HepG2 (cell line): ENCODE data around the gene MMP25. TPM values are rescaled to one million over a fixed set of nuclear protein-coding genes. Genes with fewer than 3 reads are reported as not detected.

ENCODE experiments used
- BORCS8-MEF2B ChIP-seq: sonication (generic); formaldehyde crosslinking; IDR thresholded peaks from 2 replicates; pipeline ENCODE4 v1.8.0; 2022; ENCODE audit warnings: mild to moderate bottlenecking, missing genetic modification reagents
- FOXP4 ChIP-seq: sonication (generic); formaldehyde crosslinking; IDR thresholded peaks from 2 replicates; pipeline ENCODE4 v1.4.0; 2020; ENCODE audit warnings: missing genetic modification reagents
- MAFF ChIP-seq: IDR thresholded peaks from 2 replicates; pipeline ENCODE4 v1.6.1; 2011; ENCODE audit warnings: low read depth, low read length, improper control_type of control experiment
- RELA ChIP-seq: sonication (generic); formaldehyde crosslinking; IDR thresholded peaks from 2 replicates; pipeline ENCODE4 v1.4.0; 2020; ENCODE audit warnings: missing genetic modification reagents
- RORA ChIP-seq: sonication (generic); formaldehyde crosslinking; IDR thresholded peaks from 2 replicates; pipeline ENCODE4 v1.5.0; 2020; ENCODE audit warnings: mild to moderate bottlenecking, missing genetic modification reagents, moderate library complexity
- SP1 ChIP-seq, 2 experiments: fragments of 450-650 bp in 1 of 2; sonication (generic) in 1 of 2; formaldehyde crosslinking in 1 of 2; IDR thresholded peaks; 2 replicates each; pipeline versions ENCODE4 v1.4.0 to v1.6.1; 2016 to 2020; ENCODE audit warnings: missing genetic modification reagents in 1 of 2
- TIGD3 ChIP-seq: sonication (generic); formaldehyde crosslinking; IDR thresholded peaks from 2 replicates; pipeline ENCODE4 v1.5.1; 2020; ENCODE audit warnings: mild to moderate bottlenecking, missing genetic modification reagents, borderline replicate concordance
- ZNF256 ChIP-seq: sonication (generic); formaldehyde crosslinking; conservative IDR thresholded peaks from 2 replicates; pipeline ENCODE4 v1.4.0; 2020; ENCODE audit warnings: missing genetic modification reagents
- ZNF292 ChIP-seq: sonication (generic); formaldehyde crosslinking; IDR thresholded peaks from 2 replicates; pipeline ENCODE4 v1.8.1; 2022; ENCODE audit warnings: mild to moderate bottlenecking, low read depth, missing genetic modification reagents, borderline replicate concordance
- ZNF407 ChIP-seq: sonication (generic); formaldehyde crosslinking; IDR thresholded peaks from one replicate; pipeline ENCODE4 v1.5.1; 2020; ENCODE audit warnings: mild to moderate bottlenecking, missing genetic modification reagents; ENCODE audit errors: not compliant biosample characterization
- ZNF431 ChIP-seq: sonication (generic); formaldehyde crosslinking; IDR thresholded peaks from 2 replicates; pipeline ENCODE4 v1.9.0; 2022; ENCODE audit warnings: missing genetic modification reagents, low read depth, mild to moderate bottlenecking, borderline replicate concordance
- ZNF7 ChIP-seq: IDR thresholded peaks from 2 replicates; pipeline ENCODE4 v1.6.1; 2016; ENCODE audit warnings: missing biosample characterization, missing genetic modification reagents
- polyA plus RNA-seq, 8 experiments: library from polyadenylated mRNA; depleted of rRNA in 3 of 8; stranded (reverse) in 7 of 8; unstranded in 1 of 8; fragments of >200 nt; fragmentation: Illumina TruSeq in 4 of 8; extraction: Trizol in 4 of 8; gene quantifications; 2 replicates each; pipeline versions ENCODE4 v1.2.1 to v1.2.3, GENCODE V29; 2011 to 2016; ENCODE audit warnings: low read depth in 4 of 8, missing spikeins in 1 of 8, mixed read lengths in 1 of 8; ENCODE audit not compliant: insufficient read depth in 1 of 8
- total RNA-seq, 5 experiments: library from RNA; depleted of rRNA; stranded (reverse); fragments of >200 nt; fragmentation: Illumina TruSeq; extraction: Trizol; gene quantifications; 2 replicates each; pipeline ENCODE4 v1.2.3, GENCODE V29; 2016; ENCODE audit warnings: low read depth in 1 of 5
- TF ChIP-seq, protein P1 (sequence below): sonication (generic); formaldehyde crosslinking; IDR thresholded peaks from 2 replicates; pipeline ENCODE4; 2020; ENCODE audit warnings: missing genetic modification reagents, mild to moderate bottlenecking, borderline replicate concordance

MMP25 gene
- total and polyA plus RNA-seq, 2 of the 13 experiments (the other 11 are each of a cell fraction or from before 2014, with no cell fraction given) = 0.04 to 0.08 TPM

DNA sequence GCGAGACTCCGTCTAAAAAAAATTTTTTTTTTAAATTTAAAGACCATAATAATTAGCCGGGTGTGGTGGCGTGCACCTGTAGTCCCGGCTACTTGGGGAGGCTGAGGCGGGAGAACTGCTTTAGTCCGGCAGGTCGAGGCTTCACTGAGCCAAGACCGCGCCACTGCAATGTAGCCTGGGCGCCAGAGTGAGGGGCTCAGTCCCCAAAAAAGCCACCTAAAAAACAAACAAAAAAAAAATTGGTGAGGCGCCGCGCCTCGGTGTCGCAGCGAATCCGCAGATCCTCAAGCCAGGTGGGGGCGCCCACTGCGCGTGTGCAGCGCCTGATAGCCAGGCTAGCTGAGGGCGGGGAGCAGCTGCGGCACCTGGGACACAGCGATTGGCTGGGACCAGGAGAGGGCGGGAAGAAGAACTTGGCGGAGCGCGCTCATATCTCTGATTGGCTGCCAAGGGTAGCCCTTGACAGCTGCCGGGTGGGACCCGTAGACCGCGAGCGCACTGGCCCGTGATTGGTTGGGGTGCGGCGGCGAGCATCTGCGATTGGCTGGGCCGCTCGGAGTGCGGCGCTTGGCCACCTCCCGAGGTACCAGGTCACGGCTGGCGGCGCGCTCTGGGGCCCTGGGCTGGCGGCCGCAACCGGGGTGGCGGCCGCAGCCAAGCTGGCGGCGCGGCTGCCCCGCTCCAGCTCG lies 42.6 kb upstream of the MMP25 start (continued):
- TF ChIP-seq, protein P1, sequence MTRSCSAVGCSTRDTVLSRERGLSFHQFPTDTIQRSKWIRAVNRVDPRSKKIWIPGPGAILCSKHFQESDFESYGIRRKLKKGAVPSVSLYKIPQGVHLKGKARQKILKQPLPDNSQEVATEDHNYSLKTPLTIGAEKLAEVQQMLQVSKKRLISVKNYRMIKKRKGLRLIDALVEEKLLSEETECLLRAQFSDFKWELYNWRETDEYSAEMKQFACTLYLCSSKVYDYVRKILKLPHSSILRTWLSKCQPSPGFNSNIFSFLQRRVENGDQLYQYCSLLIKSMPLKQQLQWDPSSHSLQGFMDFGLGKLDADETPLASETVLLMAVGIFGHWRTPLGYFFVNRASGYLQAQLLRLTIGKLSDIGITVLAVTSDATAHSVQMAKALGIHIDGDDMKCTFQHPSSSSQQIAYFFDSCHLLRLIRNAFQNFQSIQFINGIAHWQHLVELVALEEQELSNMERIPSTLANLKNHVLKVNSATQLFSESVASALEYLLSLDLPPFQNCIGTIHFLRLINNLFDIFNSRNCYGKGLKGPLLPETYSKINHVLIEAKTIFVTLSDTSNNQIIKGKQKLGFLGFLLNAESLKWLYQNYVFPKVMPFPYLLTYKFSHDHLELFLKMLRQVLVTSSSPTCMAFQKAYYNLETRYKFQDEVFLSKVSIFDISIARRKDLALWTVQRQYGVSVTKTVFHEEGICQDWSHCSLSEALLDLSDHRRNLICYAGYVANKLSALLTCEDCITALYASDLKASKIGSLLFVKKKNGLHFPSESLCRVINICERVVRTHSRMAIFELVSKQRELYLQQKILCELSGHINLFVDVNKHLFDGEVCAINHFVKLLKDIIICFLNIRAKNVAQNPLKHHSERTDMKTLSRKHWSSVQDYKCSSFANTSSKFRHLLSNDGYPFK (CRISPR knock-in tag) = peak; percentile 57; the same call in 1 of the 2 replicates
- TF ChIP-seq ZNF431 (CRISPR knock-in tag) (no peak), ZNF292 (no peak), BORCS8-MEF2B (CRISPR knock-in tag) (no peak), MAFF (no peak), RORA (CRISPR knock-in tag) (no peak), ZNF256 (CRISPR knock-in tag) (0 out of 2 replicates have a peak, but pooled peaks have one; percentile 63), SP1 (IDR thresholded peaks at IDR 0.05) (no peak), SP1 (CRISPR knock-in tag; IDR thresholded peaks at IDR 0.05) (peak; percentile 85), TIGD3 (CRISPR knock-in tag) (no peak), FOXP4 (CRISPR knock-in tag) (peak; percentile 29; the same call in 1 of the 2 replicates), ZNF7 (no peak), RELA (peak; percentile 49; the same call in 1 of the 2 replicates), ZNF407 (CRISPR knock-in tag) (no peak)
